Stomach (tissue), 9 donors: Measurements from ENCODE around the gene SLC26A4. TPM values are rescaled to one million over a fixed set of nuclear protein-coding genes. Genes with fewer than 3 reads are reported as not detected.
A peak's percentile ranks its signal among the peaks of the same experiment; 100 is the strongest.

Source experiments
- DNase-seq, 2 donors: peaks; one replicate each; pipeline versions ENCODE4 v3.0.0 to v3.0.0-alpha.2; 2013 to 2019
- H3K27ac ChIP-seq, 5 donors: fragments of 200-600 bp in 4 of 5; sonication (generic) in 4 of 5; one replicate each; pipeline ENCODE4 v1.5.1; 2013 to 2019; ENCODE audit warnings: mild to moderate bottlenecking in 1 of 5, moderate library complexity in 1 of 5
- H3K27me3 ChIP-seq, 3 donors: fragments of 200-600 bp; sonication (generic); one replicate each; pipeline ENCODE4 v1.5.1; 2017 to 2019; ENCODE audit warnings: mixed run types in 1 of 3
- H3K36me3 ChIP-seq, 4 donors: fragments of 200-600 bp; sonication (generic); 1 replicate in 3 of 4; 2 replicates in 1 of 4; pipeline ENCODE4 v1.5.1; 2016 to 2019
- H3K4me1 ChIP-seq, 4 donors: fragments of 200-600 bp; sonication (generic); one replicate each; pipeline ENCODE4 v1.5.1; 2016 to 2019
- H3K4me3 ChIP-seq, 4 donors: fragments of 200-600 bp; sonication (generic) in 3 of 4; one replicate each; pipeline ENCODE4 v1.5.1; 2016 to 2019; ENCODE audit warnings: mild to moderate bottlenecking in 1 of 4
- H3K9me3 ChIP-seq, 4 donors: fragments of 200-600 bp; sonication (generic); one replicate each; pipeline ENCODE4 v1.5.1; 2016 to 2019
- CTCF ChIP-seq, 7 experiments: fragments of 450-650 bp in 4 of 7; fragments of 200-600 bp in 3 of 7; sonication (generic) in 3 of 7; IDR thresholded peaks; one replicate each; pipeline ENCODE4 v1.5.1; 2016 to 2019; ENCODE audit warnings: antibody characterized with exemption in 7 of 7, control low read depth in 2 of 7, mild to moderate bottlenecking in 1 of 7
- EP300 ChIP-seq: sonication (generic); formaldehyde crosslinking; IDR thresholded peaks from one replicate; pipeline ENCODE4 v1.6.1; 2017; ENCODE audit warnings: antibody characterized with exemption
- POLR2A ChIP-seq, 4 donors: fragments of 450-650 bp; IDR thresholded peaks; one replicate each; pipeline ENCODE4 v1.6.1; 2016; ENCODE audit warnings: antibody characterized with exemption in 4 of 4, control low read depth in 2 of 4, mild to moderate bottlenecking in 1 of 4, moderate library complexity in 1 of 4
- POLR2AphosphoS5 ChIP-seq, 3 donors: sonication (generic); formaldehyde crosslinking; IDR thresholded peaks; one replicate each; pipeline ENCODE4 v1.6.1; 2016; ENCODE audit warnings: antibody characterized with exemption in 3 of 3
- WGBS, 5 donors: extraction: QIAGEN DNeasy Blood & Tissue Kit in 3 of 5; methylation state at CpG; one replicate each; pipeline versions ENCODE4 v1.1.5 to v1.1.7; 2013 to 2018; 5-methylcytosine and 5-hydroxymethylcytosine counted together
- intact Hi-C: fragments of 100-400 bp; cut with DNase I; formaldehyde crosslinking; loops from one replicate; pipeline ENCODE4 v1.15.1; 2023; ENCODE audit warnings: low total_unique reads
- polyA plus RNA-seq, 3 donors: library from polyadenylated mRNA; stranded (reverse); fragments of 200-250 nt; gene quantifications; one replicate each; pipeline ENCODE4 v1.2.3, GENCODE V29; 2013
- total RNA-seq, 5 donors: library from RNA; depleted of rRNA; stranded (reverse); fragments of >200 nt; gene quantifications; one replicate each; pipeline versions ENCODE4 v1.1.0 to v1.2.3, GENCODE V29; 2014 to 2016
- donor health status: healthy with polysubstance abuse.
- donor health status: Bipolar disorder and iron deficiency.
- donor health status: healthy.

Gene SLC26A4
- total and polyA plus RNA-seq, 8 donors: 0.06 to 4.2 (median 2.1) TPM; not detected in 3

- no peak overlapping the region for H3K27ac ChIP-seq
- no peak overlapping the region for H3K4me3 ChIP-seq
- WGBS, 5 donors: 95 to 97% (median 96%) methylated on average over 2 of the region's 2 CpGs
- H3K36me3 ChIP-seq: no peaks in the 10 kb centered on the region
- no peak for DNase-seq
- no peaks in the 10 kb centered on the region for H3K27me3 ChIP-seq
- H3K9me3 ChIP-seq: no peaks in the 10 kb centered on the region
- H3K4me1 ChIP-seq: no peaks in the 10 kb centered on the region
- TF ChIP-seq CTCF (IDR thresholded peaks at IDR 0.05) (no peak), EP300 (no peak), POLR2A (IDR thresholded peaks at IDR 0.05) (no peak), POLR2AphosphoS5 (IDR thresholded peaks at IDR 0.05) (no peak)
- intact Hi-C loops: no loop called here
Observed at GRCh38 chr7:107689553-107689952, 28.9 kb downstream of the SLC26A4 start.

- no peaks in the 10 kb centered on the region for H3K36me3 ChIP-seq
- H3K27ac ChIP-seq: no peak overlapping the region
- no peaks in the 10 kb centered on the region for H3K4me1 ChIP-seq
- no peaks in the 10 kb centered on the region for H3K9me3 ChIP-seq
- no peaks in the 10 kb centered on the region for H3K27me3 ChIP-seq
- intact Hi-C loops: no loop called here
- DNase-seq: no peak
- TF ChIP-seq POLR2A (IDR thresholded peaks at IDR 0.05) (no peak), POLR2AphosphoS5 (IDR thresholded peaks at IDR 0.05) (no peak), EP300 (no peak), CTCF (IDR thresholded peaks at IDR 0.05) (no peak)
- 86 to 91% (median 89%) methylated on average over 7 of the region's 7 CpGs for WGBS, 5 donors
- no peak overlapping the region for H3K4me3 ChIP-seq
Observed at GRCh38 chr7:107690084-107690483, 29.5 kb downstream of the SLC26A4 start.

GRCh38 chr7:107690611-107691010 lies 30.0 kb downstream of the SLC26A4 start:
- Histone ChIP-seq H3K4me1 (no peaks in the 10 kb centered on the region), H3K27ac (no peak overlapping the region), H3K27me3 (no peaks in the 10 kb centered on the region), H3K9me3 (no peaks in the 10 kb centered on the region), H3K4me3 (no peak overlapping the region), H3K36me3 (no peaks in the 10 kb centered on the region)
- TF ChIP-seq POLR2AphosphoS5 (IDR thresholded peaks at IDR 0.05) (no peak), EP300 (no peak), POLR2A (IDR thresholded peaks at IDR 0.05) (no peak), CTCF (IDR thresholded peaks at IDR 0.05) (no peak)
- intact Hi-C loops: no loop called here
- 25 to 43% (median 37%) methylated on average over 2 of the region's 2 CpGs for WGBS, 5 donors
- no peak for DNase-seq

- Histone ChIP-seq H3K4me1 (no peaks in the 10 kb centered on the region), H3K9me3 (no peaks in the 10 kb centered on the region), H3K27ac (no peak overlapping the region), H3K36me3 (no peaks in the 10 kb centered on the region), H3K4me3 (no peak overlapping the region), H3K27me3 (no peaks in the 10 kb centered on the region)
- peak in 1 of 2 donors; percentile 28 for DNase-seq
- TF ChIP-seq POLR2AphosphoS5 (IDR thresholded peaks at IDR 0.05): no peak
- TF ChIP-seq CTCF (IDR thresholded peaks at IDR 0.05): no peak
- no peak for TF ChIP-seq EP300
- TF ChIP-seq POLR2A (IDR thresholded peaks at IDR 0.05): no peak
- 32 to 74% (median 59%) methylated on average over 3 of the region's 3 CpGs for WGBS, 5 donors
- intact Hi-C loops: no loop called here
Observed at GRCh38 chr7:107691716-107692115, 31.1 kb downstream of the SLC26A4 start.
